Stimulated activated CD4-positive, alpha-beta T cell treated with anti-CD3 and anti-CD28 coated beads, Interleukin-2, amount 100 ng/mL, for 24 hours (primary cell): Measurements from ENCODE around the gene SPATA3.
"Not testable (repeated sequence)": the region's sequence is repeated elsewhere in the genome, so short reads cannot be mapped to it uniquely, and the experiment has no call there.

Source experiments
- DNase-seq, 2 donors: peaks; one replicate each; pipeline ENCODE4 v3.0.0-alpha.2; 2020

The SPATA3 gene

GRCh38 chr2:230999477-230999876 lies 3.6 kb downstream of the SPATA3 start:
- no peak for DNase-seq

- DNase-seq, result no peak
Observed at GRCh38 chr2:231000211-231000904, 4.4 kb downstream of the SPATA3 start.

GRCh38 chr2:231001036-231001435 lies 5.1 kb downstream of the SPATA3 start:
- no peak for DNase-seq

DNA sequence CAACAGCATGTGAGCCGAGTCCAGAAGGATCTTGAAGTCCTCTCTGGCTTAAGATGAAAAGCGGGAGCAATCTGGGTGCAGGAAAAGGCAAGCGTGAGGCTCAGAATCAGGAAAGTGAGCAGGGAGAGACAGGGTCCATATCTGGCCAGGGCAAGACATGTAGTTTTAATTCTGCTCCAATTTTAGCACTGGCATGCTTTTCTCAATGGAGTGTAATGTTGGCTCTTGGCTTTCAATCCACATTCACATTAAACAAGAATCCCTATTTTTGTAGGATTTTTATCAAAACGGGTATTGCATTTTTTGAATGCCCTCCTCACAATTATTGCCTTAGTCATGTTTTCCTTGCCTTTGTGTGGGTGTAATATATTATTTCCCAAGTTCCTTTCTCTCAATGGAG lies 6.0 kb downstream of the SPATA3 start:
- DNase-seq, result no peak

DNA sequence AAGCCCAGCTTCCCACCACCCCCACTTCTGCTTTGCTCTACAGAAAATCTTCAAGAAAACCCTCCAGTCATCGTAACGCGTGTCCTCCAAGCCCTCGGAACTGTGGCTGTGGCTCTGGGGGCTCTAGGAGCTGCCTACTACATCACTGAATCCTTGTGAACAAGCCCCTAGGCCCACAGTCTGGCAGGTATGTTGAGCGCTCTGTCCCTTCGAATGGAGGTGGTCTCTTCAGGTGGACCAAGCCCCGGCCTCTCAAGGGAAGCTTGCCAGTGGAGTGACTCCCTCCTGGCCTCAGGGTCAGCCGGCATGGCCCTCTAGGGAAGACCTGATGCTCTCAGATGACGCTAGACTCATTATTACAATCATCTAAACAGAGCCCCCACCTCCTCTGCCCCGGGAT lies 6.7 kb downstream of the SPATA3 start:
- no peak for DNase-seq

- DNase-seq, result no peak
Observed at GRCh38 chr2:231003186-231003585, 7.3 kb downstream of the SPATA3 start.

GRCh38 chr2:231004930-231005329 lies 9.0 kb downstream of the SPATA3 start:
- DNase-seq, result not testable (repeated sequence)

- DNase-seq, result no peak
Observed at GRCh38 chr2:231007286-231008098, 11.6 kb downstream of the SPATA3 start.

DNA sequence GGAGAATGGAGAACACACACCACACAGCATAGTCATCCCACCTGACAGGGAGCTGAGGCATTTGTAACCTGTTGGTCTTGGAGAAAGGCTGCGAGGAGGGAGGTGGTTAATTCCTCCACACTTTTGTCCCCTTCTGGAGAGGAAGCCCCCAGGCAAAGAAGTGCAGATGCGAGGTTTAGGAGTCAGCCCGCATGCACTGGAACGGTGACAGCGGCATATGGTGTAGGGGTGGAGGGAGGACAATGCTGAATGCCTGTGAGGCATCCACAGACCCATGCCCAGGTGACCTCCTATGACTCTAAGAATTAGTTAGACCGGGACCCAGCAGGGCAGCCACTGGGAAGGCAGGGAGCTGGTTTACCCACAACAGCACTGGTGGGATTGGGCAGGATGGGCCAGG lies 12.2 kb downstream of the SPATA3 start:
- no peak for DNase-seq

DNA sequence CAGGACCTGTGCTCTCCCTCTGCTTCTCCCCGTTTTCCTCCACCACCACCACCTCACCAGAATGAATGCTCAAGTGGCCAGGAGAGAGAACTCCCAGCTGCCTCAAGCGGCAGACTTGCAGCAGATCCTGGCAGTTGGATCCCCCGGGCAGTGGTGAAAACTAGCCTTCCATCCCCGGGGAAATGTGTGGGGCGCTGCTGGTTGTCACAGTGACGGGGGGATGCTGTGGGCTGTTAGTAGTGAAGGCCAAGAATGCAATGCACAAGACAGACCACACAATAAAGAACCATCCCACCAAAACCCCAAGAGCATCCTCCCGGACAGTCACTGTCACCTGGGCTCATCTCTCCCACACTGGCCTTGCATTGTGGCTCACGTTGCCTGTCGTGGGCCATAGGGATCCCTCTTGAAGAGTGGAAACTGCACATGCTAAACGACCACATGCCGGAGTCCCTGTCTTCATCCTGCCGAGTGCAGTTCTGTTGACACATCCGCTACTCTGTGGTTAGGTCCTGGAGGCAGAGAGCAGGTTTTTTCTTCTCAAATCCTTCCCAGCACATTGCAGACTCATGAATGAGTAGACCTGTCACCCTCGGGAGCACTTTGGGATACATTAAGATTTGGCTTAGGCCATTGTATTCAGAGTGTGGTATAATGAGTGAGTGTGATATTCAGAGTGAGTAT lies 13.5 kb downstream of the SPATA3 start:
- no peak for DNase-seq

DNA sequence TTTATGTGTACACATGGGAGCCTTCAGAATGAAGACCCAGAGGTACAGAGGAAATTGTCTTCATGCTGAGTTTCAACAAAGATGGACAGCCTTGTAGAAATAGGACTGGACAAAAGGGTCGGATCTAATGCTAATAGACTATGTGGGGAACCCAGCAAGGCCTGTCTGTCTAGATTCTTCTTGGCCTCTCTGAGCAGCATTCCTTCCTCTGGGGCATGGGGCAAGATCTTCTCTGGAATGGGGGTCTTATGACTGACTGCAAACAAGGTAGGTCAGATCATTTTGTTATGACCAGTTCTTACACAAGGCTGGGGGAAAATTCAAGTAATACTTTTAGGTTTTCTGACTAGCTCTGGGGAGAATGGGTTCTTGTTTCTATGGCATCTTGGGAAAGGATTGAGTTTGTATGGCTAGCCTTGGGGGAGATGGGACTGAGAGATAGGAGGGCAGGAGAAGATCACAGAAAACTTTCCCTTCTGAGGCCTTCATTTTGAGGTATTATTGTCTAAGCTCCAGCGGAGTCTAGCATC lies 14.3 kb downstream of the SPATA3 start:
- DNase-seq, result no peak

- DNase-seq, result no peak
Observed at GRCh38 chr2:231011526-231011925, 15.6 kb downstream of the SPATA3 start.

GRCh38 chr2:231012463-231012862 lies 16.5 kb downstream of the SPATA3 start:
- no peak for DNase-seq

DNA sequence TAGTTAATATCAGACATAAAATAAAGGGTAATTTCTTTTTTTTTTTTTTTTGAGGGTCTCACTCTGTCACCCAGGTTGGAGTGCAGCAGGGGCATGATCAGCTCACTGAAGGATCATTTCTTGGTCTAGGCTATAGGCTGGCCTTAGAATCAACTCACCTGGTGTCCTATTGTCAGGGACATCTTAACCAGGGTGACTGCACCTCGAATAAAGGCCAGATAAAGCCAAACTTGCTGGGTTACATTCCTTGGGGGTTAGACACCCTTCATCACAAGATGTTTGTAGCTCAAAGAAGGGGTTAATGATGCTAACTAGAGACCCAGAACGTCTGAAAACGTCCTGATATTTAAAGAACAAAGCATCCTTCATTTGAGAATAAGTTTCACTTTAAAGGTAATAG lies 17.9 kb downstream of the SPATA3 start:
- DNase-seq, result no peak

DNA sequence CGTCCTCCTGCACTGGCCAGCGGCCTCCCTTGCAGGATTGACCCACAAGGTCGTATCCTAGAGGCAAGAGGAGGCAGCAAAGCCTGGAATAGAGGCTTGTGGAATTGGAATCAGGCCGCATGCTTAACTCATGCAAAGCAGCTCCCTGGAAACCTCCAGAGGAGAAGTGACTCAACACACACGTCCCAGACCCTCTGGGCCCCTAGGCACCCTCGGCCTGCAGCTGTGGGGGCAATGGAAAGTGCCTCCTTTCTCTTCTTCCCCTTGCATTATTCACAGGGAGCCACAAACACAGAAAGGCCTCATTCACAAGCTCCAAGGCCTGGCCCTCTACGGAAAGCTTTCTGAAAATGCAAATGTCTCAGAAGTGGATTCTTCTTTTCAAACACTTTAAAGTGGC lies 19.6 kb downstream of the SPATA3 start:
- DNase-seq, result no peak

- DNase-seq, result no peak
Observed at GRCh38 chr2:231015926-231016325, 20.0 kb downstream of the SPATA3 start.

DNA sequence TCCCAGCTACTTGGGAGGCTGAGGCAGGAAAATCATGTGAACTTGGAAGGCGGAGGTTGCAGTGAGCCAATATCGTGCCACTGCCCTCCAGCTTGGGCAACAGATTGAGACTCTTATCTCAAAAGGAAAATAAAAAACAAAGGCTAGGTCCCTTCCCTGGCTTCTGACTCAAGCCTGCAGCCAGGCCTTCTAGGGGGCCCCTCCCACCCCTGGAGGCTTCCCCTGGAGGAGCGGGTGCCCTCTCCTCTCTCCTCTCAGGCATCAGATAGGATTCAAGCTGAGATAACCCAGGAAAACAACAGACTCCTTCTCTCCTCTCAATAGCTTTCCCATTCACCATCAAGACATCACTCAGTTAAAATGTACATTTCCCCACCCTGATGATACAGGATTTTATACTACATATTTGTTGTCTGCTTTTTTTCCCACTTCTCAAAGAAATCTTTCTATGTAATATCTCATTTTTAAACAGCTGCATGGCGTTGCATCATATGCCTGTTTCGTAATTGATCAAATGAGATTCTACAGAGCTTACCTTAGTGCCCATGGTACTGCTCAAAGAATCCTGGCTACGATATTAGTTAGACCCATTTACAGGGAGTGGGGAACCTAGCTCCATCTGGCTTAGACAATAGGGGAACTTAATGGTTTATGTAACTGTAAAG lies 20.8 kb downstream of the SPATA3 start:
- no peak for DNase-seq

- peak in 1 of 2 donors; percentile 14 for DNase-seq
Observed at GRCh38 chr2:231017231-231017598, 21.3 kb downstream of the SPATA3 start.

- DNase-seq, result no peak
Observed at GRCh38 chr2:231018184-231018583, 22.3 kb downstream of the SPATA3 start.

DNA sequence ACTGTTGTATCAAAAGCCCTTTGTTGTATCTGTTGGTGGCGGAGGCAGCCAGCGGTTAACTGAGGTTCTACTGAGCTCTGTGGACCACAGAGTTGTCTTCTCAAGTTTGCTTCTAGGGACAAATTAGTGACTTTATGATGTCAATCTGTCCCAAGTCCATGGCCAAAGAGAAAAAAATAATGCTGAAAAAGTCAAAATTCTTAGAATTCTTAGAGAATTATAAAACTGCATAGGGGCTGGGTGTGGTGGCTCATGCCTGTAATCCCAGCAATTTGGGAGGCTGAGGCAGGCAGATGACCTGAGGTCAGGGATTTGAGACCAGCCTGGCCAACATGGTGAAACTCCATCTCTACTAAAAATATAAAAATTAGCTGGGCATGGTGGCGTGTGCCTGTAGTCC lies 29.1 kb downstream of the SPATA3 start:
- not testable (repeated sequence) for DNase-seq

DNA sequence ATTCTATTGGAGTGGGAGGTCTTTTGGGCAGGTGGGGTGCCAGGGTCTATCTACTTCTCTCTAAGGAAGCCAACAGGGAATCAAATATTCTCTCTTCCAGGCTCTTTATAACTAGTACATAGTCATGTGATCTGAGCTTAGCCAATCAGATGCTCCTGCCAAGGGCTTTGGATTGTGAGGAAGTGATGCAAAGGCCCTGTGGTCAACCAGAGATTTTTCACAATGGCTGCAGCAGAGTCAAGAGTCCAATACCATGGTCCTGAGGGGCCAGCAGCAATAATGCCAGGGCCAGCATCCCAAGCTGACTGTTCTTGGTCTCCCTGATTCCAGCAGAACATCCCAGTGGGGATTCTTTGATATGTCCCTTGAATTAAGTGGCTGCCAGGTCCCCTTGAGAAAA lies 33.0 kb downstream of the SPATA3 start:
- DNase-seq, result no peak

DNA sequence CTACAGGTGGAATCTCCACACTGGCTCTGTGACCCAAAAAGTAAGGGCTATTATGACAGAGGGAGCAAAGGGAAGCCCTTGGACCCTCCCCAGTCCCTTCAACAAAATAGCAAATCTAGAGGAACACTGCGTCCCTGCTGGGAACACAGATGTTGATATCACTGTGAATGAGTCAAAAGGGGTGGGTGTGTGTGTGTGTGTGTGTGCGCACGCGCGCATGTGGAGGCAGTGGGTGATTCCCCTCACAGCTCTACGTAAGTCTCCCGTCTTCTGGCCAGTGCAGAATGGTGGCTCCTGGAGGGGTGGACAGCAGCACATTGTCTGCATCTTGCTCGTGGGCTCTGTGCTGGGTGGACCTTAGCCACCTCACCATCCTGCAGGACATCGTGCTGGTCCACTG lies 33.6 kb downstream of the SPATA3 start:
- DNase-seq, result no peak

DNA sequence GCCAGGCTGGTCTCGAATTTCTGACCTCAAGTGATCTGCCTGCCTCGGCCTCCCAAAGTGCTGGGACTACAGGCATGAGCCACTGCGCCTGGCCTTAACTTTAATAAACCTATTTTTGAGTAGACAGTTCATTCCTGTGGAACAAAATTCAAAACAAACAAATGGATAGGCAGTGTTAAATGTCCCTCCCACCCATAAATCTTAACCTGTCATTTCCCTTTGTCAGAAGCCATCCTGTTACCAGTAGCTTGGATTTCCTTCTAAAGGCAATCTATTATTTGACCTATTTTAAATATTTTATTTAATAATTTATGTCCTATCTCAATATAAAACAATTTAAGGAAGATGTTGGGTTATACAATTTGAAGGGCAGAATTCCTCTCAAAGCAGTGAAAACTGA lies 34.8 kb downstream of the SPATA3 start:
- DNase-seq, result no peak
